ENCODE results near the gene URB1.

GRCh38 chr21:32383812-32384211 is 9.0 kb downstream of the URB1 start:
- TF ChIP-seq CTCF (IDR thresholded peaks at IDR 0.05) (no peak), POLR2AphosphoS5 (IDR thresholded peaks at IDR 0.05) (no peak), POLR2A (IDR thresholded peaks at IDR 0.05) (no peak)
